NCI-H774 (cell line): ENCODE data around the gene TAF7L.

Source experiments
- DNase-seq: peaks from one replicate; lab custom pipeline; 2025; lab: John Stamatoyannopoulos, UW

Gene TAF7L

GRCh38 chrX:101220662-101221260, 70.4 kb downstream of the TAF7L start:
- DNase-seq, result peak; percentile 27

- DNase-seq, result no peak
These were observed 71.2 kb downstream of the TAF7L start for GRCh38 chrX:101219864-101220346.

- no peak for DNase-seq
These were observed 71.8 kb downstream of the TAF7L start, which contains the start of gene DRP2 for GRCh38 chrX:101219116-101219863. Gene DRP2, plus strand, starts transcription at chrX:101219786. Its CDS starts 11,862 bp downstream, at chrX:101231648.
